NCI-H1105 (cell line): ENCODE results near the gene FDX1.
A peak's percentile ranks its signal among the peaks of the same experiment; 100 is the strongest.

Experiments
- DNase-seq: peaks from one replicate; lab custom pipeline; 2025; lab: John Stamatoyannopoulos, UW

FDX1 gene

DNA sequence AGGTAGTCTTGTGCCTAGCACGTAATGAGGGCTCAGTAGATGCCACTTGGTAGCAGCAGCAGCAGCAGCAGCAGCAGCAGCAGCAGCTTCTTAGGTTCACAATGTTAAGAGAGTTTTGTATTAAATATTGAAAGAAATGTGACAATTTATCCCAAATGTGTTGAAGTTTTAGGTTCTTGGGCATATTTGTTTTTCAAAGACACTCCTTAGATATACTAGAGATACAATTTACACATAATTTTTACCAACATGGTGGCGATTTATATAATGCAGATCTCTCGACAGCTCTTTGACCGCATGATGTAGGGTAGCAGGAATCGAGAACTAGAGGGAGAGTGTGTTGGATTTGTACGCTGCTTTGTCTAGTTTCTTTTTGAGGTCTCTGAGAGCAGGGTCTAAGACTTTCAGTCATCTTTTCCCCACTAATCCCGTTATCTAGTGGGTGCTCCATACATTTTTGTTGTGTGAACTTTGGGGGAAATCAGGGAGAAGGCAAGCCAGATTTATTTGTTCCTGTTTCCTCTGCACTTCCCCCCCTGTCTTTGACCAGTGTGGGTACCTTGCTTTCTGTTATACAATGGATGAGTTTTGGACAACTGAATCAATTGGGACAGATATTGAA lies 1.4 kb downstream of the FDX1 start:
- no peak for DNase-seq

DNA sequence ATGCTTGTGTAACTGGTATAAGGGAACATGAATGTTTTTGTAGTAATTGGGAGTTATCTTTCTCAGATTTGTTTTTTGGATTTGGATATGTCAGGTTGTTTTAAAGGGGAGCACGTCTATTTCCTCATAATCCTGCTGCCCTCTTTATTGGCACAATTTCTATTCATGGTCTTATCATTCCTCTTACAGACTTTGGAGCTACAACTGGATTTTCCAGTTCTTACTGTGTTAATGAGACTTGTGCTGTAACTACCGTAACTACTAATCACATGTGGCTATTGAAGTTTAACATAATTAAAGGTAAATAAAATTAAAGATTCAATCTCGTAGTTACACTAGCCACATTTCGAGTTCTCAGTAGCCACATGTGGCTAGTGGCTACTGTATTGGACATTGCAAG lies 1.9 kb downstream of the FDX1 start:
- no peak for DNase-seq

DNA sequence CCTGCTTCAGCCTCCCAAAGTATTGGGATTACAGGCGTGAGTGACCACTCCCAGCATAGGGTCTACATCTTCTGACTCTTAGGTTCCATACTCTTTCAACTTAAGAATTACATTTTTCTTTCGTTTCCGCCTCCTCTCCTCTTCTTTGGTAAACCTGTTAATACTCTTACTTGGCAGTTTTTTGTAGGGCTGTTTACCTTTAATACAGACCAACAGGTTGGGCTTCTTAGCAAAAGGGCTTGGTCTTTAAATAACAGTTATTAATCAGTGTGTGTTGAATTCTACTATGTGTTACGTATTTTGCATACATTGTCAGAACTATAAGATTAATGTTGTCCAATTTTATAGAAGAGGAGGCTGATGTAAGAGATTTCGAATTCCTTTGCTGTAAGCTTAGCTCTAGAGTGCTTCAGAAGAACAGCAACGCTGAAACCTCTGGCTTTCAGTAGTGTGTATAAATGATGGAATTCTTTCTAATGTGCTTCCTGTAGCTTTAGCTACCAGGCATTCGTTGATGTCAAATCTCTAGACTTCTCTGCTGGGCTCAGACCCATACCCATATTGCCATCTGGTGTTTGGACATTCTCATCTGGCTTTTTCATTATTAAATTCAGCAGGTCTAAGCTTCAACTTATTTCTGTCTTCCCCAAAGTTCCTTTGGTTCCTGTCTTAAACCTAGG lies 3.1 kb downstream of the FDX1 start:
- DNase-seq = no peak

DNA sequence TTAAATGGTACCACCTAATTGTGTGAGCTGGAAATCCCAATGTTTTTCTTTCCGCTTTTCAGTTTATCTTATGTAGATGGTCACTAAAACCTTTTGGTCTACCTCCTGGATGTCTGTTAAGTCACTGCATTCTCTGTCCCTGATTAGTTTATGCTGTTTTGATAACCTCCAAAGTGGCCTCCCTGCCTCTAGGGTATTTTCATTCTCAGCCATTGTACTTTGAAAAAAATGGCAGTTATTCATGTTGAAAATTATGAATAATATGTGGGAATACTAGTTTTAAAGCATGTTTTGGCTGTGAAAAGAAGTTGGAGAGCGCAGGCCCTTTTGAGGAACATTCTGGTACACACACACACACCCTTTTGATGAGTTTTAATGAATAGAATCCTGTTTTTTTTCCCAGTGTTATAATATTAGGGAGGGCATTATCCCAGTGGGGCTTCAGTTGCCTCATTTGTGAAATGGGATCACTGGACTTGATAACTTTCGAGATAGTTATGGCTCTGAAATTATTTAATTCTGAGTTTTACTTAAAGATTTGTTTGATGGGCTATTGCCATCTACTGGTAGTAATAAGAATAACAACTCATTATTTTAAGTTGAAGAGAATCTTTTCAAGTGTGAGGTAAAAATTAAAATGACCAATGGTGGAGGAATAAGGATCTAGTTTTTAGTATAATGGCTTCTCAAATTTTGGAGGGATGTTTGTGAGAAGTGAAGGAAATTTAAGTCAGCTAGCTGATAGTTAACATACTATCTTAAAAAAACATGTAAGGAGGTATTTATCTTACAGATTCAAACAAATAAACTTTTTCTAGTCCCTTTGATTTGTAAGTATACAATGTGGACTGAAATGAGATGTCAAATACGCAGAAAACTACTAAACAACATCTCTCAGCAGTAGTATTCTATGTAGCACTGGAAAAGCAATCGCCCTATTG lies 3.9 kb downstream of the FDX1 start:
- DNase-seq = no peak

DNA sequence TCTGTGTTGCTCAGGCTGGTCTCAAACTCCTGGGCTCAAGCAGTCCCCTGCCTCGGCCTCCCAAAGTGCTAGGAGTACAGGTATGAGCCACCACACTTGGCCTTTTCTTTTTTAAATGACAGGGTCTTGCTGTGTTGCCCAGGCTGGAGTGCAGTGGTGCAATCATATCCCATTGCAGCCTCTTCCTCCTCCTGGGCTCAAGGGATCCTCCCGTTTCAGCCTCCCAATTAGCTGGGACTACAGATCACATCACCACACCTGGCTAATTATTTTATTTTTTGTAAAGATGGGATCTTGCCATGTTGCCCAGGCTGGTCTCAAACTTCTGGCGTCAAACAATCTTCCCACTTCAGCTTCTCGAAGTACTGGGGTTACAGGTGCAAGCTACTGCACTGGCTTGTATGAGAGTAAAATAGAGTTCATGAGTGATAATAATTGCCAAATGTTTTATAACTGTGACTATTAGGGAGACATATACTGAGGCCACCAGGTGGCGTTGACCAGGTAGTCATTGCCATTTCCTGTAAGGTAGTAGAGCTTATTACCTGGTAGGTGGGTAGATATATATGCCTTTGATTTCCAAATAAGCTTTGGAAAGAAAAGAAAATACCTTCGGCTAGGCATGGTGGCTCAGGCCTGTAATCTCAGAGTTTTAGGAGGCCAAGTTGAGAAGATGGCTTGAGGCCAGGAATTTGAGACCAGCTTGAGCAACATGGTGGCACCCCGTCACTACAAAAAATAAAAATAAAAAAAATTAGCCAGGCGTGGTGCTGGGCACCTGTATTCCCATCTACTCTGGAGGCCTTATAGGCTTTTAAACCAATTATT lies 5.4 kb downstream of the FDX1 start:
- no peak for DNase-seq

DNA sequence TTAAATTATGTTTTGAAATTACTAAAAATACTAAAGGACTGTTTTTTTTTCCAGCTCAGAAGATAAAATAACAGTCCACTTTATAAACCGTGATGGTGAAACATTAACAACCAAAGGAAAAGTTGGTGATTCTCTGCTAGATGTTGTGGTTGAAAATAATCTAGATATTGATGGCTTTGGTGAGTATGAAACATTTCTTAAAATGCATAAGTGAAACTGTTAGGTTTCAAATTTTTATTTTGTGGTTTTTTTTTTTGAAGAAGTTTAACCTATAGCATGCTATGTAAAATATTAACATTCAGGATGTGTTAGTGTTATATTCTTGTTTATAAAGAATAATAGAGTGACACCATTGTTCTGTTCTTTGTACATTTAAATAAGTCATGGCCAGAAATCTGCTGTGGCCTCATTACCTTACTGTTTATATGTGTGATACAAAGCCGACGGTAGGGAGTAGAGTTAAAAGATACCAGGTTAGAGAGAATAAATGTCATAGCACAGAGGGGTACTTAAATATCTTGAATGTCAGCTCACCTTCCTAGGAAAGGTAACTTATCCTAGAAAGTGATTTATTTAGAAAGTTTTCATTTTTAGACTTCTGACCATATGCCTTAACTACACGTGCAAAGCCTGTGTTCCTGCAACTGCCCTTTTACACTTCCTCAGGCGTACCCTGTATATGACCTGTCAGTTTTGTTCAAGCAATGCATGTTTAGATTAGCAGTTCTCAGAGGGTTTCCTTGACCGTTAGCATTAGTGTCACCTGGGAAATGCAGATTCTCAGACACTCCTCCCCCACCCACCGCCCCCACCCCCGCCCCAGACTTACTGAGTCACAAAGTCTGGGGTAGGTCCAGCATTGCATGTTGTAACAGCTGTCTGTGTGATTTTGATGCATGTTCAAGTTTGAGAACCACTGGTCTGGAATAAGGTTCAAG lies 6.3 kb downstream of the FDX1 start:
- DNase-seq = no peak

DNA sequence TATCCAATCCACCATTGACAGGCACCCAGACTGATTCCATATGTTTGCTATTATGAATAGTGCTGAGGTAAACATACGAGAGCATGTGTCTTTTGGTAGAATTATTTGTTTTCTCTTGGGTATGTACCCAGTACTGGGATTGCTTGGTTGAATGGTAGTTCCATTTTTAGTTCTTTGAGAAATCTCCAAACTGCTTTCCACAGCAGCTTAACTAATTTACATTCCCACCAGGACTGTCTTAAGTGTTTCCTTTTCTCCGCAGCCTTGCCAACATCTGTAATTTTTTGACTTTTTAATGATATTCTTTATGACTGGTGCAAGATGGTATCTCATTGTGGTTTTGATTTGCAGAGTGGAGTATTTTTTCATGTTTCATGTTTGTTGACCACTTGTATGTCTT lies 8.3 kb downstream of the FDX1 start:
- DNase-seq = no peak

DNA sequence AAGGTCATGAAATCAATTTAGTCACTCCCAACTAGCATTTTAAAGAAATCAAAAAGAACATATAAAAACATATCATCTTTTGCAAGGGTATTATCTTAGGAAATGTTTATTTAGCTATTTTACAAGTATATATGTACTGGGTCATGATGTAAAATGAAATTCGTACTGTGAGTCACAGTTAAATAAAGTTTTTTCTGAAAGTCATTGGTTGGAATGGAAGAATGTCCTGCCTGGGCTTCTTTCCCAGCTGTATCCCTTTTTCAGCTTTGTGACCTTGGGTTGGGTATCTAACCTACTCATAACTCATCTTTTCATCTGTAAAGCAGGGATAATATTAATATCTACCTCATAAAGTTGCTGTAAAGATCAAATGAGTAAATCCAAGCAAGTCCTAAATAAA lies 15.7 kb downstream of the FDX1 start:
- DNase-seq = no peak

DNA sequence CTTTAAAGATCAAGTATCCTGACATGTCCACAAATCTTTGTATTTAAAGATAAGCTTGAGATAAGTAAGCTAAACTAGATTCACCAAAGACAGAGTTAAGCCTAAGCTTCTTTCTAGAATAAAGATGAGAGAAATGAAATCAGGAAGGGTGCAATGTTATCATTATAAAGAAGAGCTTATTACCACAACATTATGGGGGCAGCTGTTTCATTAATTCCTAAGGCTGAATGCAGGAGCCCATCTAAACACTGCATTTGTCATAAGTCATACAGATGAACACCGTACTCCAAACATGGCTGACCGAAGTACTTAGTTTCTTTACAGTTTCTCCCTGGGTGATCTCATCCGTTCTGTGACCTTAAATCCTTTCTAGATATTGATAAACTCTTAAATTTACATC lies 16.3 kb downstream of the FDX1 start:
- DNase-seq = no peak

DNA sequence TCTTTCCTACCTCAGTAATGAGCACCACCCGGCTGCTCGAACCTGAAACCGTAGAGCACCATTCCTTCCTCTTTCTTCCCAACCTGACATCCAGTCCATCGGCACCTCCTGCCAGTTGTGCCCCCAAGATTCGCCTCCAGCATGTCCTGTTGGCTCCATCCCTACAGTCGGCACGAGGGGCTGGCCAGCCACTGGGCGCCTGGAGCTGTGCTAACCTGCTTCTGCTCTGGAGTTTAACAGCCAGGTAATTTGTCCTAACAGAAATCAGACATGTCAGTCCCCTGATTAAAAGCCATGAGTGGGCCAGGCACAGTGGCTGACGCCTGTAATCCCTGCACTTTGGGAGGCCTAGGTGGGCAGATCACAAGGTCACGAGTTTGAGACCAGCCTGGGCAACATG lies 16.8 kb downstream of the FDX1 start:
- no peak for DNase-seq

DNA sequence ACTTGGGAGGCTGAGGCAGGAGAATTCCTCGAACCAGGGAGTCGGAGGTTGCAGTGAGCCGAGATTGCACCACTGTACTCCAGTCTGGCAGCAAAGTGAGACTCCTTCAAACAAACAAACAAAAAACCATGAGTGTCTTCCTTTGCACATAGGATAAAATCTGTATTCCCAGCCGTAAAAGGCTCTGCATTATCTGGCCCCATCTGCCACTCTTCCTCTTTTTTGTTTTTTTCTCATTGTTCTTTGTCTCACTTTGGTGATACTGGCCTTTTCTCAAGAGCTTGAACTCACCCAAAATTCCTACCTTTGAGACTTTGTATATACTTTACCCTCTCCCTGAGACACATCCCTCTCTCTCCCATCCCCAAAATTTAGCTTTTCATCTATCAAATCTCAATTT lies 17.6 kb downstream of the FDX1 start:
- no peak for DNase-seq

DNA sequence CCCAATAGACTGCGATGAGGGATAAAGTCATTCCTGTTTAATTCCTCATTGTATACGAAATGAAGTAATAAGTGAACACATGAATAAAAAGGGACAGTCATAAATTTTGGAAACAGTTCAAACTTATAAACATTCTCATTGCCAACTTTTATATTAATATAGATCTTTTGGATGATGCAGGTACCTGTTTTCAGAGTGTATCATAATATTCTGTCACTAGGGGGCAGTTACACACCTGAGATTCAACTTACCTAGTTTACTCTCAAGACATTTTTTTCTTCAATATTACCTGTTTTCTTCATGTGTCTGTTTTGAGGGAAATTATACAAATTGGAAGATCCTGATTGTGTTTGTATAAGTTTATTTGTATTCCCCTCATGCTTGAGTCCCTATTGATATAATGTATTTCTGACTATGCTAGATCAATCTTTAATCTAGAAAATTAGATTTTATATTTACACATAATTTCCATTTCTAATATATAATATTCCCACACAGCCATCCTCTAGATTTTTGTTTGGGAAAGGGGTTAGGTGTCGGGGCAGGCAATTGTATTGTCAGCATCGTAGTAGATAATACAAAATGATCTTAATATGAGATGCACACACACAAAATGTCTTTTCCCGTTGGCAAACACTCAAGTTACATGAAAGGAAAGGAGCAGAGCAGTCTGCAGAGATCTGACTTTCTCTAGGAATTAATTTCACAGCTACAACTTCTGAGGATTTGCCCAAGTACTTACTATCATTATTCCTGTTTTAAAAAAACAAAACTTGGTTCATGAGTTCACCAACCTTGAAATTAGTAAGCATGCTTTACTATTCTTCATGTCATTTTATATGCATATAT lies 18.4 kb downstream of the FDX1 start:
- DNase-seq = no peak

DNA sequence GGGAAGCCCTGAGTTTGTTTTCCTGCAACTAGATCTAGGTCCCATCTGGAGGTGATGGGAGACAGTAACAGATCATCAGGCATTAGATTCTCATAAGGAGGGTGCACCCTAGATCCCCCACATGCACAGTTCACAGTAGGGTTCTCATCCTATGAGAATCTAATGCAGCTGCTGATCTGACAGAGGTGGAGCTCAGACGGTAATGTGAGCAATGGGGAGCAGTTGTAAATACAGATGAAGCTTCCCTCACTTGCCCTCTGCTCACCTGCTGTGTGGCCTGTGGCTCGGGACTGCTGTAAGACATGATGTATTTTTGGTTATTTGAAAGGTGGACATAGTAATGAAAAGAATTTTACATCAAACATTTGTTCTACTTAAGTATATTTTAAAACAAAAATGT lies 20.5 kb downstream of the FDX1 start:
- DNase-seq = no peak

DNA sequence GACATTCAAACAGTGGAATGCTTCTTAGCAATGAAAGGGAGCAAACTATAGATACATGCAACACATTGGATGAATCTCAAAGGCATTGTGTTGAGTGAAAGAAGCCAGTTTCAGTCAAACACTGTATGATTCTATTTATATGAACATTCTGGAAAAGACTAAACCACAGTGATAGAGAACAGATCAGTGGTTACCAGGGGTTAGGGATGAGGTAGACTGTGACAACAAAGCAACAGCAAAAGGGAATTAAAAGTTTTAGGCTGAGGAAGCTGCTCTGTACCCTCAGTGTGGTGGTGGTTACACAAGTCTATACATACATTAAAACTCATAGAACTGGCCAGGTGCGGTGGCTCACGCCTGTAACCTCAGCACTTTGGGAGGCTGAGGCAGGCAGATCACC lies 23.0 kb downstream of the FDX1 start:
- no peak for DNase-seq

DNA sequence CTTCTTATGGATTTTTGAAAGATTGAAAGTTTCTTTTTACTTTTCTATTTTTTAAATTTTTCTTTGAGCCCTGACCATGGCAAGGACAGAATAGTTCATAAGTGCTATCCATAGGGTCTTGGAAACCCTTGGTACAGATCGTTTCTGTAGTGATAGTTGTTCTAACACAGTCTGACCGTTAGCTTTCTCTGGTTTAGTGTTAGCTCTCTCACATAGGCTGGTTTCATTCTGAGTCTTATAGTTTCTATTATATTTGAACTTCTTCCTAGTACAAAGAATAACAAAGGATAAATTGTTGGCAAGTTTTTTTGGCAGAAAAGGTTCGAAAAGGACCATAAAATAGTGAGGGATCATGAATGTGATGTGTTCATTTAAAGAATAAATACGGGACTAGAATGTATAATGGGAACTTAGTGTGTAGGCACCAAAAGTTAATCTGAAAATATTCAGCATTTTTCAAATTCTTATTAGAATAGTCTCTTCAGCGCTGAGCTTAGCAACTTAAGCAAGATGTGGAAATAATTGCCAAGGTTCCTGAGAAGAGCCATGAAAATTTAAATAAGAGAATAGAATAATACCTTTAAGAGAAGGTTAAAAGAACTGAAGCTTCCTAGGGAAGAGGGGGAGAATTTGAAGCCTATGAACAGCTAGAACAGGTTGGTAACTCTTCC lies 24.1 kb downstream of the FDX1 start:
- DNase-seq = no peak

DNA sequence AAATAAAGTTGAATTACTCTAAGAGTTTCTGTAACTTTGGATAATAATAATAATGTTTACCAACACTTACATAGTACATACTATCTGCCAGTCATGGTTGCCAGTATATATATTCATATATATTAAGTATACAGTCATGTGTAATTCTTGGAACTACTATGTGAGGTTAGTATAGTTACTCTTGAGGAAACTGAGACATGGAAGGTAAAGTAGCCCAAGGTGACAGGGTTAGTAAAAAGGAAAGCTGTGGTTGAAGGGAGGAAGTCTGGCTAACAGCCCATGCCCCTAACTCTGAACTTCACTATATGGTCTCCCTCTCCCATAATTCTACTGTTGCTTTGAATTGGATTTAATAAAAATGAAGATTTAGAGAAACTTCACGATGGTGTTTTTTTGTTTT lies 24.9 kb downstream of the FDX1 start:
- DNase-seq = no peak

DNA sequence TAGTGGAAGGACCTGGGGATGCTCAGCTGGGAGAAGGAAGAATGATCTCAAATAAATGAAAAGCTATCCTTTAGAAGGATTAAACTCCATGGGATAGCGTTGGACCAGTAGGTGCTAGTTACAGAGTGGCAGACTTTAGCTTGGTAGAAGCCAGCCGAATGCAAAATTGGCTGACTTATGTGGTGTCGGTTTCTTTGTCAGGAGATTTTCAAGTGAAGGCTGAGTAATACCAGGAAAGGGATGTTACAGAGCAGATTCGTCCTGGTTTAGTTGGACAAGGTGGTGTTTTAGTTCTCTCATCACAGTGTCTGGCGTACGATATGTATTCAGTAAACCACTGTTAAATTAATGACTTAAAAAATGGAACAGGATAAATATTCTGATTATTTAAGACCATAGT lies 26.0 kb downstream of the FDX1 start:
- no peak for DNase-seq

DNA sequence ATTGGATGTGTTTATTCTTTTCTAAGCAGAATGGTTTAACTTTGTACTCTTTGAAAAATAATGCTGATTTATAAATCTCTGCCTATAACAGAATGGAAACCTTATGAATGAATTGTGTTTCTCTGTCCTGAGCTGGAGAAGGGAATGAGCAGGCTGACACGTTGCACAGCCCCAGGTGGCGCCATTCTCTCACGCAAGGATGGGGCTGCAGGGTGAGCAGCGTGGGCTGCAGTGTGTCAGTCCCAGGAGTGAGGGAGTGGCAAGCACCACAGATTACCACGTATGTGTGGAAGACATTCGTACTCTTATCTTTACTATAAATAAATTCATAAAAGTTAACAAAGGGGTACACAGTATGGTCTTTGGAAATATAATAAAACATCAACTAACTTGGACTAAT lies 33.4 kb downstream of the FDX1 start:
- DNase-seq = peak; percentile 16

DNA sequence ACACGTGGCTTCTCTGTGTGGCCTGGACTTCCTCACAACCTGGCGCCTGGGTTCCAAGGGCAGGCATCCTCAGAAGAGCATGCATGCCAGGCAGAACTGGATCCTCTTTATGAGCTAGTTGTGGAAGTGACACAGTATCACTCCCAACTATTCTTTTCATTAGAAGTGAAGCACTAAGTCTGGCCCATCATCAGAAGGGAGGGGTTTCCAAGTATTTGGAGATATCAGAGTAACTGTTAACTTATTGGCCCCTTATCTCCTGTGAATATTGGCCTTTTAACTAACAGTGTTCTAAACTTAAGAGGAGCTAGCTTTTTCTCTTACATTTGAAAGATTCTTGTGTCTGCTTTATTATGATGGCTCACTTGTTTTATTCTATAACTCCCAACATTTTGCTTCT lies 35.5 kb downstream of the FDX1 start:
- DNase-seq = no peak

DNA sequence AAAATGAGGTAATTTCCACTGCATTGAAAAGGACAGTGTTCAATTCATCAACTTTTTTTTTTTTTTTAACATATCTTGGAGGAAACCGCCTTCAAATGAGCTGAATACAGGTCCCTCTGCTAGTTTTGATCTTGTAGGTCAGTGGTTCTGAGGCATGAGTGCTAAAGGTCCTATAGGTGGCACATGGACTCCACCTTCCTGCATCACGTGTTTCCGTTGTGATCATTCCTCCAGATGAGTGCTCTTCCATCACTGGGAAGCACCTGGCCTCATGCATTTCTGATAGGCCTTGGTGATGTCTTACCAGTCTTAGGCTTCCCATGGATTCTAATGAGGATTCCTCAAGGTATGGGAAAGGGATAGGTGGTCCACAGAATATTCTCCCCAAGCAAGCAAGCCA lies 37.8 kb downstream of the FDX1 start:
- DNase-seq = no peak
